ENCODE results near the gene GABRG3. TPM values are rescaled to one million over a fixed set of nuclear protein-coding genes. Genes with fewer than 3 reads are reported as not detected.

GABRG3 gene
- total RNA-seq, 1 donor from 2014 or later, result under 0.01 TPM

- Histone ChIP-seq H3K4me3 (ENCODE audit: low read length in 3 of 3) (no peak overlapping the region), H3K9ac (ENCODE audit: low read depth in 1 of 3, low read length in 3 of 3) (no peak overlapping the region), H3K4me1 (ENCODE audit: control insufficient read depth in 3 of 3, insufficient read depth in 3 of 3, low read length in 3 of 3) (no peaks in the 10 kb centered on the region), H3K9me3 (ENCODE audit: control insufficient read depth in 3 of 3, low read length in 3 of 3) (peaks cover 0 to 3% (median 0%) of the 10 kb centered on the region in 3 donors), H3K27ac (ENCODE audit: low read depth, low read length) (no peak overlapping the region), H3K27me3 (ENCODE audit: control insufficient read depth in 3 of 3, insufficient read depth in 3 of 3, low read length in 3 of 3) (peaks cover 0 to 3% (median 0%) of the 10 kb centered on the region in 3 donors), H3K36me3 (ENCODE audit: control insufficient read depth in 3 of 3, insufficient read depth in 3 of 3, low read length in 3 of 3) (no peaks in the 10 kb centered on the region)
Observed at GRCh38 chr15:27589782-27590181, 618.8 kb downstream of the GABRG3 start.

Small RNA genes lying within 50 kb of the gene (small RNA-seq; reads per million reads assigned to genes)
- gene RNA5SP391, result not detected
- not detected for gene SERPINE4P

Other genes starting within 250 kb of the GABRG3 start
- 0.52 TPM for gene GABRB3, start 198.1 kb upstream of the GABRG3 start, total RNA-seq
- gene GABRA5, start 104.1 kb upstream of the GABRG3 start, total RNA-seq, result 1.6 TPM

Measured in skeletal muscle tissue (tissue), 5 donors.